ENCODE results near the gene ESYT3. TPM values are rescaled to one million over a fixed set of nuclear protein-coding genes. Genes with fewer than 3 reads are reported as not detected.

The ESYT3 gene
- total RNA-seq, 1 donor from 2014 or later = 1.0 TPM

GRCh38 chr3:138405001-138405400, 29.4 kb upstream of the ESYT3 start:
- no peak for TF ChIP-seq CTCF (IDR thresholded peaks at IDR 0.05; ENCODE audit: borderline replicate concordance)
- H3K27me3 ChIP-seq (ENCODE audit: low read depth) = no peaks in the 10 kb centered on the region
- peaks cover 22% of the 10 kb centered on the region for H3K4me1 ChIP-seq
- H3K9me3 ChIP-seq (replicated peaks) = no peaks in the 10 kb centered on the region
- intact Hi-C loops (cut with micrococcal nuclease) = no loop called here
- no peak overlapping the region for H3K4me3 ChIP-seq
- DNase-seq = no peak
- peaks cover 59% of the 10 kb centered on the region for H3K36me3 ChIP-seq
- H3K27ac ChIP-seq (replicated peaks) = no peak overlapping the region

- no peak for TF ChIP-seq CTCF (IDR thresholded peaks at IDR 0.05; ENCODE audit: borderline replicate concordance)
- Histone ChIP-seq H3K27me3 (ENCODE audit: low read depth) (no peaks in the 10 kb centered on the region), H3K36me3 (peaks cover 54% of the 10 kb centered on the region), H3K4me3 (no peak overlapping the region), H3K4me1 (peaks cover 18% of the 10 kb centered on the region), H3K27ac (replicated peaks) (no peak overlapping the region), H3K9me3 (replicated peaks) (no peaks in the 10 kb centered on the region)
- intact Hi-C loops (cut with micrococcal nuclease) = no loop called here
- DNase-seq = no peak
Measured at GRCh38 chr3:138405486-138405885, 28.9 kb upstream of the ESYT3 start.

GRCh38 chr3:138406606-138407005, 27.8 kb upstream of the ESYT3 start:
- no peak for DNase-seq
- Histone ChIP-seq H3K27me3 (ENCODE audit: low read depth) (no peaks in the 10 kb centered on the region), H3K9me3 (replicated peaks) (no peaks in the 10 kb centered on the region), H3K4me1 (peaks cover 9% of the 10 kb centered on the region), H3K36me3 (peaks cover 44% of the 10 kb centered on the region), H3K4me3 (no peak overlapping the region), H3K27ac (replicated peaks) (no peak overlapping the region)
- no peak for TF ChIP-seq CTCF (IDR thresholded peaks at IDR 0.05; ENCODE audit: borderline replicate concordance)
- intact Hi-C loops (cut with micrococcal nuclease) = no loop called here

- Histone ChIP-seq H3K36me3 (peaks cover 36% of the 10 kb centered on the region), H3K4me3 (no peak overlapping the region), H3K9me3 (replicated peaks) (no peaks in the 10 kb centered on the region), H3K4me1 (peaks cover 1% of the 10 kb centered on the region), H3K27me3 (ENCODE audit: low read depth) (no peaks in the 10 kb centered on the region), H3K27ac (replicated peaks) (no peak overlapping the region)
- DNase-seq = no peak
- intact Hi-C loops (cut with micrococcal nuclease) = no loop called here
- no peak for TF ChIP-seq CTCF (IDR thresholded peaks at IDR 0.05; ENCODE audit: borderline replicate concordance)
Measured at GRCh38 chr3:138407236-138407907, 27.0 kb upstream of the ESYT3 start.

GRCh38 chr3:138408751-138409570, 25.5 kb upstream of the ESYT3 start:
- intact Hi-C loops (cut with micrococcal nuclease) = no loop called here
- no peak for TF ChIP-seq CTCF (IDR thresholded peaks at IDR 0.05; ENCODE audit: borderline replicate concordance)
- DNase-seq = no peak
- H3K36me3 ChIP-seq = peaks cover 21% of the 10 kb centered on the region
- H3K4me3 ChIP-seq = no peak overlapping the region
- H3K9me3 ChIP-seq (replicated peaks) = no peaks in the 10 kb centered on the region
- peaks cover 12% of the 10 kb centered on the region for H3K4me1 ChIP-seq
- no peaks in the 10 kb centered on the region for H3K27me3 ChIP-seq (ENCODE audit: low read depth)
- no peak overlapping the region for H3K27ac ChIP-seq (replicated peaks)

Measured in left ventricle myocardium inferior (tissue), 1 donor.